Activated naive CD4-positive, alpha-beta T cell treated with anti-CD3 and anti-CD28 coated beads for 36 hours (primary cell): Measurements from ENCODE around the gene APBB3. TPM values are rescaled to one million over a fixed set of nuclear protein-coding genes. Genes with fewer than 3 reads are reported as not detected.

Experiments used
- CTCF ChIA-PET: fragments of 350-600 bp; sonication (Branson Sonifier 250); formaldehyde crosslinking; loops from one replicate; lab custom pipeline; 2021; ENCODE audit warnings: antibody characterized with exemption; lab: Charles Lee
- DNase-seq: peaks from one replicate; pipeline ENCODE4 v3.0.0-alpha.2; 2020
- H3K27ac Mint-ChIP-seq: one replicate; pipeline ENCODE4 v1.8.0; 2021; ENCODE audit warnings: mild to moderate bottlenecking, mixed read lengths
- H3K27me3 Mint-ChIP-seq: one replicate; pipeline ENCODE4 v1.8.0; 2021; ENCODE audit warnings: low read depth, mixed read lengths
- H3K36me3 Mint-ChIP-seq: one replicate; pipeline ENCODE4 v1.8.0; 2021; ENCODE audit warnings: low read depth, mixed read lengths
- H3K4me1 Mint-ChIP-seq: one replicate; pipeline ENCODE4 v1.8.0; 2021; ENCODE audit warnings: low read depth, mixed read lengths
- H3K4me3 Mint-ChIP-seq: one replicate; pipeline ENCODE4 v1.8.0; 2021; ENCODE audit warnings: mild to moderate bottlenecking, moderate library complexity, mixed read lengths
- H3K9me3 Mint-ChIP-seq: one replicate; pipeline ENCODE4 v1.8.0; 2021; ENCODE audit warnings: mixed read lengths
- intact Hi-C: fragments of 100-400 bp; cut with micrococcal nuclease; formaldehyde crosslinking; loops from one replicate; pipeline ENCODE4 v1.15.1; 2023
- total RNA-seq, 2 experiments: library from RNA; stranded (reverse); gene quantifications; one replicate each; pipeline ENCODE4 v1.2.3, GENCODE V29; 2021

APBB3 gene
- total RNA-seq, 2 experiments from 2014 or later: 15.4 to 16.5 TPM

- Mint-ChIP-seq H3K9me3 (no peaks in the 10 kb centered on the region), H3K4me3 (no peak overlapping the region), H3K27ac (no peak overlapping the region), H3K4me1 (peaks cover 36% of the 10 kb centered on the region), H3K27me3 (no peaks in the 10 kb centered on the region), H3K36me3 (peaks cover 11% of the 10 kb centered on the region)
- intact Hi-C loops: loop anchor here (5.0 kb wide), 3 partner anchors 385 to 1055 kb away; partner anchors contain the start of genes CYSTM1, DIAPH1 and PURA
- CTCF ChIA-PET: interaction anchor here (0.8 to 1.4 kb wide), 2 partner anchors 14 to 73 kb away, joined by 3 to 4 read pairs; no protein-coding TSS in a partner anchor
- DNase-seq: no peak
Measured at GRCh38 chr5:140561753-140562523, 2.5 kb downstream of the APBB3 start.

DNA sequence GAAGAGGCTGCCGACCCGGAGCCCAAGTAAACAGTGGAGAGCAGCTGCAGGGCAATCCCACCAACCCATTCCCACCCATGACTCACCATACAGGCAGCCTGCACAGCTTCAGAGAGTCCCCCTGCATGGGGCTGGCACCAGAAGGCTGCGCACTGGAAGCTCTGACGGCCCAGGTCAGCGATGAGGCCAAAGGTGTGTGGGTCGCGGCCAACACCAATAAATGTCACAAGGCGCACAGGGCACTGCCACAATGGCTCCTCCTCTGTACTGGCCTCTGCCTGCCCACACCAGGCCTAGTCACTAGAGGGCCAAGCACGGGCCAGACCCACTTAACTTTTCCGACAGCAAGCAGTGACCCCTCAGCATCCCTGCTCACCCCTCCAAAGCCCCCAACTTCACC is 4.2 kb downstream of the APBB3 start:
- Mint-ChIP-seq H3K27ac (no peak overlapping the region), H3K4me3 (no peak overlapping the region), H3K27me3 (no peaks in the 10 kb centered on the region), H3K36me3 (peaks cover 17% of the 10 kb centered on the region), H3K4me1 (peaks cover 35% of the 10 kb centered on the region), H3K9me3 (no peaks in the 10 kb centered on the region)
- CTCF ChIA-PET: interaction anchor here (0.6 kb wide), 1 partner anchor 75 kb away, joined by 3 read pairs; no protein-coding TSS in a partner anchor
- no peak for DNase-seq
- intact Hi-C loops: loop anchor here (5.0 kb wide), 3 partner anchors 383 to 1057 kb away; partner anchors contain the start of genes CYSTM1, DIAPH1 and PURA

GRCh38 chr5:140558542-140558941 is 5.9 kb downstream of the APBB3 start:
- peaks cover 16% of the 10 kb centered on the region for H3K36me3 Mint-ChIP-seq
- no peak for DNase-seq
- H3K27ac Mint-ChIP-seq: peak overlapping the region; percentile 93
- H3K27me3 Mint-ChIP-seq: no peaks in the 10 kb centered on the region
- H3K9me3 Mint-ChIP-seq: no peaks in the 10 kb centered on the region
- peaks cover 43% of the 10 kb centered on the region for H3K4me1 Mint-ChIP-seq
- no peak overlapping the region for H3K4me3 Mint-ChIP-seq
- CTCF ChIA-PET: interaction anchor here (1.6 to 3.0 kb wide), 2 partner anchors 11 to 74 kb away, joined by 4 to 17 read pairs; partner anchors contain the start of genes CD14 and EIF4EBP3
- intact Hi-C loops: loop anchor here (10.0 kb wide), 1 partner anchor 1264 kb away; the partner anchor contains the start of gene MATR3

DNA sequence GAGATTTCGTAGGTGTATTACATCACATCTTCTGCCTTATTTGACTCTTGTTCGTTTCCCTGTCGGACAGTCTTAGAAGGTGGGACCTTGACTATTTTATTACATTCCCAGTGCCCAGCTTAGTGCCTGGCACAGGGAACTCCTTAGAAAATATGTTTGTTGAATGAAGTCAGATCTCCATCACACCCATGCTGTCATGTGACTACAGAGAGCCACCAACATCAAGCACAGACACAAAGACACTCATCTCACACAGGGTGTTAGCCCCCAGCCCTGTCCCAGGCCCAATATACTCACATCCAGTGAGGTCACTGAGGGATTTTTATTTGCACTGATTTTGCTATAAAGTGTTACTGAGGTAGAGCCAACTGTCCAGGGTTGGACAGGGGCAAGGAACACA is 6.4 kb downstream of the APBB3 start:
- no peaks in the 10 kb centered on the region for H3K27me3 Mint-ChIP-seq
- intact Hi-C loops: loop anchor here (1.0 to 10.0 kb wide), 6 partner anchors 11 to 1263 kb away; partner anchors contain the start of genes ANKHD1, EIF4EBP3, HARS1 and HARS2

DNA sequence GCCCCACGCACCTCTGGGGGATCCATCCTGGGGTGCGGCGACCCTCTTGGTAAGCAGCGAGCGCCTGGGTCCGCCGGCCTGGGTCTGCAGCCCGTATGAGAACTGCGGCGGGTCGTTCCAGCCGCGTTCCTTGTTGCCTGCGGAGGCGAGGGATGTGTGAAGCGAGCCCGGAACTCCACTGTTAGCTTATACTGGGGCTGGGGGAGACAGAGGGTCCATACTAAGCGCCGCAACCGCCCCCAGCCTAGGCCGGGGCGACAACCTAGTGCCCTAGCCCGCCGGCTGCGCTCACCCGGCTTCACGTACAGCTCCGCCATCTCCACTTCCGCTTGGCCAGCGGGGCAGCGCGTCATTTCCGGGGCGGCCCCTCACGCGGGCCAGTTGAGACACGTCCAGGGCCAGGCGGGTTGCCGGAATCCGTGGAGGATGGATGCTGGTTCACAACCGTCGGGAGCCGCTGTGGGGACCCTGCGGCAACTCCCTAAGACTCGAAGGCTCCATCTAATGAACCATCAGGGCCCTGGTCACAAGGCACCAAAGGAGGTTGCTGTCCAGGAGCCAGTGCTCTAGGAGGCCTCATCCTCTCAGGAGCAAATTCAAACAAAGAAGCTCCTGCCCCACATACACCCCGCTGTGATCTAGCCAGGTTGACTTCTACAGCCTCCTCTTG is 7.1 kb downstream of the APBB3 start, which contains the start of gene SRA1:
TSS of gene SRA1 (minus strand) at position 338 of the 670 bp plus-strand sequence. CDS start at position 317, 21 bp downstream.
- DNase-seq: peak; percentile 92
- Mint-ChIP-seq H3K36me3 (peaks cover 25% of the 10 kb centered on the region), H3K4me3 (peak within 1 kb of the TSS; percentile 79), H3K9me3 (no peaks in the 10 kb centered on the region), H3K27me3 (no peaks in the 10 kb centered on the region), H3K27ac (peak within 1 kb of the TSS; percentile 93), H3K4me1 (peaks cover 46% of the 10 kb centered on the region)
- intact Hi-C loops: loop anchor here (1.0 to 10.0 kb wide), 6 partner anchors 10 to 1262 kb away; partner anchors contain the start of genes ANKHD1, EIF4EBP3, HARS1 and HARS2
- CTCF ChIA-PET: interaction anchor here (1.0 to 3.0 kb wide), 3 partner anchors 9 to 133 kb away, joined by 3 to 17 read pairs (median 4); partner anchors contain the start of genes CD14 and EIF4EBP3

More for the DNA sequence above, 6.4 kb downstream of the APBB3 start:
- Mint-ChIP-seq H3K36me3 (peaks cover 22% of the 10 kb centered on the region), H3K4me1 (peaks cover 44% of the 10 kb centered on the region), H3K27ac (peak overlapping the region; percentile 93), H3K9me3 (no peaks in the 10 kb centered on the region), H3K4me3 (peak overlapping the region; percentile 79)
- DNase-seq: no peak
- CTCF ChIA-PET: interaction anchor here (1.0 to 3.0 kb wide), 3 partner anchors 10 to 133 kb away, joined by 3 to 17 read pairs (median 4); partner anchors contain the start of genes CD14 and EIF4EBP3

DNA sequence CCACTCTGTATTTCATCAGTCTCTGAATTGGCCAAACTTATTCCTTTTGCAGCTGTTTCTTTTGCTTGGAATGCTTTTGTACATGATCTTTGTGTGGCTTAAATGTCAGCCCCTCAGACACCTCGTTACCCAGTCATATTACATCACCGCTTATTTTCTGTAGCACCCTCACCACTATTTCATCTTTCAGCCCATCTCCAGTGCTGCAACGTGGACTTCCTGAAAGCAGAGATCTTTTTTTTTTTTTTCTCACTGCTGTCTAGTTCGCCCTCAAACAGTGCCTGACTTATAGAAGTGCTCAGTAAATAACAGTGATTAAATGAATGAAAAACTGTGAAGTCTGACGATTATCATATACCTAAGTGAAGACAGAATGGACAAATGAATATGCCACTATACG is 8.0 kb downstream of the APBB3 start:
- CTCF ChIA-PET: no interaction called here
- peak overlapping the region; percentile 79 for H3K4me3 Mint-ChIP-seq
- peaks cover 54% of the 10 kb centered on the region for H3K4me1 Mint-ChIP-seq
- no peaks in the 10 kb centered on the region for H3K27me3 Mint-ChIP-seq
- DNase-seq: no peak
- H3K9me3 Mint-ChIP-seq: no peaks in the 10 kb centered on the region
- intact Hi-C loops: loop anchor here (1.0 to 10.0 kb wide), 7 partner anchors 8 to 1262 kb away; partner anchors contain the start of genes APBB3, HARS1, HARS2 and MATR3
- peak overlapping the region; percentile 93 for H3K27ac Mint-ChIP-seq
- peaks cover 26% of the 10 kb centered on the region for H3K36me3 Mint-ChIP-seq

DNA sequence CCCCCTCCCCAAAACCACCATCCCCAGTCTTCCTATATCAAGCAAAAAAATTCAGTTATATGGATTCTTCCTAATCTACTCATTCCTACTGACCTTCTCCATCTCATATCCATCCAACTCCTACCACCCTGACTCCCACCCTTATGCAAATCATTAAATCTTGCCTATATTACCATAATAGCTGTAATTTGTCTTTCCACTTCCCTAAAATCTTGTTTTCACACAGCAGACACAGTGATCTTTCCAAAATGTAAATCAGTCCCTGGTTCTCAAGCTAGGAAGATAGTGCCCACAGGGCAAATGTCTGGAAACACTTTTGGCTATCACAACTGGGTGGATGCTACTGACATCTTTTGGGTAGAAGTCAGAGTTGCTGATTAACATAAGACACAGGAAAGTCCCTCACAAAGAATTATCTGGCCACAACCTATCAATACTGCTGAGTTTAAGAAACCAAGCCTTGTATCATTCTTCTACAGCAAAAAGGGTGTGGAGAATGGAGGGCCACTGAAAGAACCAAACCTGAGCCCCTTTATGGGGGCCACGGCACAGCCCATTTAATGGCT is 8.6 kb downstream of the APBB3 start:
- CTCF ChIA-PET: no interaction called here
- H3K27ac Mint-ChIP-seq: peak overlapping the region; percentile 93
- no peaks in the 10 kb centered on the region for H3K27me3 Mint-ChIP-seq
- peaks cover 29% of the 10 kb centered on the region for H3K36me3 Mint-ChIP-seq
- intact Hi-C loops: loop anchor here (1.0 to 10.0 kb wide), 7 partner anchors 8 to 1261 kb away; partner anchors contain the start of genes APBB3, HARS1, HARS2 and MATR3
- no peaks in the 10 kb centered on the region for H3K9me3 Mint-ChIP-seq
- DNase-seq: no peak
- H3K4me1 Mint-ChIP-seq: peaks cover 60% of the 10 kb centered on the region
- peak overlapping the region; percentile 79 for H3K4me3 Mint-ChIP-seq

DNA sequence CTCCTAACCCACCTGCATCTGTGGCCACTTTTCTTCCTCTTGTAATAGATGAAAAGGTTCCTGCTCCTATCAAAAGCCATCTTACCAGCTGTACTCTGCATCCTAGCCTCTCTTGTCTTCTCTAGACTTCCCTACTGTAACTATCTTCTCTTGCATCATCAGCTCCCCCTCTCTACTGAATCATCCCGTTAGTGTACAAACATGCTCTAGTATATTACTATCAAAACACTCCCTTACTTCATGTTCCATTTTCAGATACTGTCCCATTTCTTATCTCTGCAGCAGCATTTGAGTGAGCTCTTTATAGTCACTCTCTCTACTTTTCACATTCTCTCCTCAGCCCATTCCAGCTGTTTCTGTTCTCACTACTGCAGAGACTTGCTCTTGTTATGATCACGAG is 9.9 kb downstream of the APBB3 start:
- CTCF ChIA-PET: interaction anchor here (0.5 to 0.9 kb wide), 7 partner anchors 11 to 805 kb away, joined by 3 to 6 read pairs (median 4); no protein-coding TSS in a partner anchor
- Mint-ChIP-seq H3K27ac (peak overlapping the region; percentile 89), H3K36me3 (peaks cover 39% of the 10 kb centered on the region), H3K4me1 (peaks cover 71% of the 10 kb centered on the region), H3K27me3 (no peaks in the 10 kb centered on the region), H3K4me3 (peak overlapping the region; percentile 51), H3K9me3 (no peaks in the 10 kb centered on the region)
- no peak for DNase-seq
- intact Hi-C loops: loop anchor here (5.0 to 10.0 kb wide), 2 partner anchors 302 to 1260 kb away; partner anchors contain the start of gene MATR3

- H3K27me3 Mint-ChIP-seq: no peaks in the 10 kb centered on the region
- peak overlapping the region; percentile 46 for H3K4me3 Mint-ChIP-seq
- H3K4me1 Mint-ChIP-seq: peaks cover 79% of the 10 kb centered on the region
- no peak for DNase-seq
- peaks cover 47% of the 10 kb centered on the region for H3K36me3 Mint-ChIP-seq
- intact Hi-C loops: loop anchor here (1.0 to 10.0 kb wide), 3 partner anchors 20 to 1259 kb away; partner anchors contain the start of gene MATR3
- peak overlapping the region; percentile 89 for H3K27ac Mint-ChIP-seq
- no peaks in the 10 kb centered on the region for H3K9me3 Mint-ChIP-seq
- CTCF ChIA-PET: interaction anchor here (0.6 kb wide), 2 partner anchors 157 to 1347 kb away, joined by 4 to 9 read pairs; no protein-coding TSS in a partner anchor
Measured at GRCh38 chr5:140553657-140554056, 10.7 kb downstream of the APBB3 start.

- CTCF ChIA-PET: interaction anchor here (0.7 to 1.0 kb wide), 2 partner anchors 83 to 270 kb away, joined by 3 read pairs; partner anchors contain the start of gene PCDHA5
- DNase-seq: no peak
- Mint-ChIP-seq H3K36me3 (peaks cover 48% of the 10 kb centered on the region), H3K27ac (no peak overlapping the region), H3K4me3 (no peak overlapping the region), H3K4me1 (peaks cover 81% of the 10 kb centered on the region), H3K27me3 (no peaks in the 10 kb centered on the region), H3K9me3 (no peaks in the 10 kb centered on the region)
- intact Hi-C loops: loop anchor here (5.0 to 10.0 kb wide), 2 partner anchors 300 to 1257 kb away; partner anchors contain the start of gene MATR3
Measured at GRCh38 chr5:140551872-140552271, 12.5 kb downstream of the APBB3 start.
